ENCODE measurements around the gene TLX2.
"Not testable (repeated sequence)": the region's sequence is repeated elsewhere in the genome, so short reads cannot be mapped to it uniquely, and the experiment has no call there.

Gene TLX2

GRCh38 chr2:74514368-74515270, at the start of gene TLX2:
TLX2 (plus strand) TSS chr2:74514450; CDS start chr2:74514807, 357 bp downstream.
- Histone ChIP-seq H3K9ac (ENCODE audit: low read length) (no peak within 1 kb of the TSS), H3K27me3 (ENCODE audit: control insufficient read depth, insufficient read depth, low read length) (peaks cover 100% of the 10 kb centered on the region), H3K36me3 (ENCODE audit: control insufficient read depth, low read depth, low read length) (no peaks in the 10 kb centered on the region), H3K4me1 (ENCODE audit: control insufficient read depth, low read depth, low read length) (no peaks in the 10 kb centered on the region), H3K27ac (ENCODE audit: low read length) (no peak within 1 kb of the TSS), H3K9me3 (ENCODE audit: control insufficient read depth, low read depth, low read length) (no peaks in the 10 kb centered on the region), H3K4me3 (ENCODE audit: low read length) (peak within 1 kb of the TSS; percentile 37)

- H3K27me3 ChIP-seq (ENCODE audit: control insufficient read depth, insufficient read depth, low read length); H3K4me1 ChIP-seq (ENCODE audit: control insufficient read depth, low read depth, low read length); H3K9me3 ChIP-seq (ENCODE audit: control insufficient read depth, low read depth, low read length); H3K27ac ChIP-seq (ENCODE audit: low read length); H3K9ac ChIP-seq (ENCODE audit: low read length); H3K4me3 ChIP-seq (ENCODE audit: low read length): not testable (repeated sequence)
- H3K36me3 ChIP-seq (ENCODE audit: control insufficient read depth, low read depth, low read length), result peaks cover 16% of the 10 kb centered on the region
Measured at GRCh38 chr2:74470742-74471141, 43.5 kb upstream of the TLX2 start.

- peaks cover 4% of the 10 kb centered on the region for H3K4me1 ChIP-seq (ENCODE audit: control insufficient read depth, low read depth, low read length)
- H3K36me3 ChIP-seq (ENCODE audit: control insufficient read depth, low read depth, low read length), result peaks cover 17% of the 10 kb centered on the region
- no peak overlapping the region for H3K27ac ChIP-seq (ENCODE audit: low read length)
- peak overlapping the region; percentile 99 for H3K4me3 ChIP-seq (ENCODE audit: low read length)
- peak overlapping the region; percentile 81 for H3K9ac ChIP-seq (ENCODE audit: low read length)
- no peaks in the 10 kb centered on the region for H3K27me3 ChIP-seq (ENCODE audit: control insufficient read depth, insufficient read depth, low read length)
- H3K9me3 ChIP-seq (ENCODE audit: control insufficient read depth, low read depth, low read length), result no peaks in the 10 kb centered on the region
Measured at GRCh38 chr2:74471332-74472065, 42.8 kb upstream of the TLX2 start.

- Histone ChIP-seq H3K9me3 (ENCODE audit: control insufficient read depth, low read depth, low read length) (no peaks in the 10 kb centered on the region), H3K36me3 (ENCODE audit: control insufficient read depth, low read depth, low read length) (peaks cover 17% of the 10 kb centered on the region), H3K4me1 (ENCODE audit: control insufficient read depth, low read depth, low read length) (peaks cover 4% of the 10 kb centered on the region), H3K4me3 (ENCODE audit: low read length) (peak within 1 kb of the TSS; percentile 99), H3K9ac (ENCODE audit: low read length) (peak within 1 kb of the TSS; percentile 81), H3K27me3 (ENCODE audit: control insufficient read depth, insufficient read depth, low read length) (no peaks in the 10 kb centered on the region), H3K27ac (ENCODE audit: low read length) (peak within 1 kb of the TSS; percentile 95)
Measured at GRCh38 chr2:74472086-74472944, 41.9 kb upstream of the TLX2 start, which contains the start of gene MRPL53. MRPL53 (minus strand) TSS chr2:74472680; CDS start chr2:74472660, 20 bp downstream.

- Histone ChIP-seq H3K27ac (ENCODE audit: low read length) (peak overlapping the region; percentile 95), H3K27me3 (ENCODE audit: control insufficient read depth, insufficient read depth, low read length) (no peaks in the 10 kb centered on the region), H3K4me3 (ENCODE audit: low read length) (peak overlapping the region; percentile 99), H3K9me3 (ENCODE audit: control insufficient read depth, low read depth, low read length) (no peaks in the 10 kb centered on the region), H3K9ac (ENCODE audit: low read length) (peak overlapping the region; percentile 81), H3K36me3 (ENCODE audit: control insufficient read depth, low read depth, low read length) (peaks cover 17% of the 10 kb centered on the region), H3K4me1 (ENCODE audit: control insufficient read depth, low read depth, low read length) (peaks cover 4% of the 10 kb centered on the region)
Measured at GRCh38 chr2:74472945-74473258, 41.3 kb upstream of the TLX2 start.

GRCh38 chr2:74474481-74474880, 39.8 kb upstream of the TLX2 start:
- no peaks in the 10 kb centered on the region for H3K9me3 ChIP-seq (ENCODE audit: control insufficient read depth, low read depth, low read length)
- no peak overlapping the region for H3K27ac ChIP-seq (ENCODE audit: low read length)
- no peak overlapping the region for H3K4me3 ChIP-seq (ENCODE audit: low read length)
- H3K36me3 ChIP-seq (ENCODE audit: control insufficient read depth, low read depth, low read length), result peaks cover 17% of the 10 kb centered on the region
- no peaks in the 10 kb centered on the region for H3K27me3 ChIP-seq (ENCODE audit: control insufficient read depth, insufficient read depth, low read length)
- H3K9ac ChIP-seq (ENCODE audit: low read length), result no peak overlapping the region
- H3K4me1 ChIP-seq (ENCODE audit: control insufficient read depth, low read depth, low read length), result peaks cover 4% of the 10 kb centered on the region

- Histone ChIP-seq H3K4me3 (ENCODE audit: low read length) (no peak overlapping the region), H3K27me3 (ENCODE audit: control insufficient read depth, insufficient read depth, low read length) (no peaks in the 10 kb centered on the region), H3K9ac (ENCODE audit: low read length) (no peak overlapping the region), H3K4me1 (ENCODE audit: control insufficient read depth, low read depth, low read length) (peaks cover 4% of the 10 kb centered on the region), H3K27ac (ENCODE audit: low read length) (no peak overlapping the region), H3K9me3 (ENCODE audit: control insufficient read depth, low read depth, low read length) (no peaks in the 10 kb centered on the region), H3K36me3 (ENCODE audit: control insufficient read depth, low read depth, low read length) (peaks cover 18% of the 10 kb centered on the region)
Measured at GRCh38 chr2:74474899-74475298, 39.4 kb upstream of the TLX2 start.

GRCh38 chr2:74481431-74481830, 32.8 kb upstream of the TLX2 start:
- Histone ChIP-seq H3K9me3 (ENCODE audit: control insufficient read depth, low read depth, low read length) (no peaks in the 10 kb centered on the region), H3K4me1 (ENCODE audit: control insufficient read depth, low read depth, low read length) (peaks cover 3% of the 10 kb centered on the region), H3K9ac (ENCODE audit: low read length) (no peak overlapping the region), H3K27ac (ENCODE audit: low read length) (no peak overlapping the region), H3K4me3 (ENCODE audit: low read length) (peak overlapping the region; percentile 100), H3K36me3 (ENCODE audit: control insufficient read depth, low read depth, low read length) (peaks cover 14% of the 10 kb centered on the region), H3K27me3 (ENCODE audit: control insufficient read depth, insufficient read depth, low read length) (no peaks in the 10 kb centered on the region)

- H3K27me3 ChIP-seq (ENCODE audit: control insufficient read depth, insufficient read depth, low read length), result no peaks in the 10 kb centered on the region
- H3K27ac ChIP-seq (ENCODE audit: low read length), result peak overlapping the region; percentile 86
- peaks cover 14% of the 10 kb centered on the region for H3K36me3 ChIP-seq (ENCODE audit: control insufficient read depth, low read depth, low read length)
- no peaks in the 10 kb centered on the region for H3K9me3 ChIP-seq (ENCODE audit: control insufficient read depth, low read depth, low read length)
- peak overlapping the region; percentile 100 for H3K4me3 ChIP-seq (ENCODE audit: low read length)
- H3K9ac ChIP-seq (ENCODE audit: low read length), result peak overlapping the region; percentile 79
- peaks cover 3% of the 10 kb centered on the region for H3K4me1 ChIP-seq (ENCODE audit: control insufficient read depth, low read depth, low read length)
Measured at GRCh38 chr2:74481961-74482800, 32.1 kb upstream of the TLX2 start.

- peak within 1 kb of the TSS; percentile 86 for H3K27ac ChIP-seq (ENCODE audit: low read length)
- H3K27me3 ChIP-seq (ENCODE audit: control insufficient read depth, insufficient read depth, low read length), result no peaks in the 10 kb centered on the region
- H3K36me3 ChIP-seq (ENCODE audit: control insufficient read depth, low read depth, low read length), result peaks cover 14% of the 10 kb centered on the region
- peak within 1 kb of the TSS; percentile 100 for H3K4me3 ChIP-seq (ENCODE audit: low read length)
- H3K4me1 ChIP-seq (ENCODE audit: control insufficient read depth, low read depth, low read length), result peaks cover 3% of the 10 kb centered on the region
- peak within 1 kb of the TSS; percentile 79 for H3K9ac ChIP-seq (ENCODE audit: low read length)
- no peaks in the 10 kb centered on the region for H3K9me3 ChIP-seq (ENCODE audit: control insufficient read depth, low read depth, low read length)
Measured at GRCh38 chr2:74482801-74483674, 31.2 kb upstream of the TLX2 start, which contains the start of the genes CCDC142 and TTC31. CCDC142 (minus strand) TSS chr2:74482998; CDS start chr2:74482837, 161 bp downstream. TTC31 (plus strand) TSS chr2:74483081; CDS start chr2:74483096, 15 bp downstream.

Measured in iPS-18a (cell line).